B cell (primary cell): ENCODE measurements around the gene GPATCH3.

ENCODE experiments used
- CTCF ChIP-seq: fragments of 200-600 bp; IDR thresholded peaks from one replicate; pipeline ENCODE4 v1.8.0; 2022; ENCODE audit warnings: antibody characterized with exemption, mild to moderate bottlenecking
- EZH2 ChIP-seq: IDR thresholded peaks from 2 replicates; pipeline ENCODE4 v1.6.1; 2012; ENCODE audit warnings: borderline replicate concordance, low read depth, mild to moderate bottlenecking, moderate library complexity, low read length; ENCODE audit not compliant: insufficient read depth, poor library complexity, severe bottlenecking

- TF ChIP-seq CTCF (no peak), EZH2 (no peak)
Measured at GRCh38 chr1:26915204-26915842, 15.1 kb upstream of the GPATCH3 start.
